A549 (cell line): Measurements from ENCODE around the gene C8A.

Experiments
- CBX2 ChIP-seq: fragments of 200-600 bp; sonication (generic); IDR thresholded peaks from 2 replicates; pipeline ENCODE4 v1.6.1; 2016; ENCODE audit warnings: low read depth, mild to moderate bottlenecking, borderline replicate concordance
- EP300 ChIP-seq, 2 experiments: fragments of >200 bp; sonication (Bioruptor Twin); formaldehyde crosslinking; IDR thresholded peaks; 2 replicates in 1 of 2; 3 replicates in 1 of 2; pipeline ENCODE4 v1.6.1; 2016 to 2017
- ESRRA ChIP-seq: fragments of 150-350 bp; IDR thresholded peaks from 2 replicates; pipeline ENCODE4 v1.6.1; 2014; ENCODE audit warnings: mild to moderate bottlenecking, low read length, borderline replicate concordance
- JUN ChIP-seq, 2 experiments: fragments of >200 bp; sonication (Bioruptor Twin); formaldehyde crosslinking; IDR thresholded peaks; 2 replicates in 1 of 2; 3 replicates in 1 of 2; pipeline ENCODE4 v1.6.1; 2016 to 2017
- MAFK ChIP-seq: fragments of 450-650 bp; IDR thresholded peaks from 2 replicates; pipeline ENCODE4 v1.6.1; 2014; ENCODE audit not compliant: partially characterized antibody
- PBX3 ChIP-seq: IDR thresholded peaks from 2 replicates; pipeline ENCODE4 v1.6.1; 2012
- PHF8 ChIP-seq: fragments of 200-600 bp; sonication (generic); IDR thresholded peaks from 2 replicates; pipeline ENCODE4 v1.6.1; 2016; ENCODE audit warnings: low read depth, mild to moderate bottlenecking, antibody characterized with exemption, moderate library complexity, borderline replicate concordance
- POLR2A ChIP-seq: IDR thresholded peaks from 2 replicates; pipeline ENCODE4 v1.6.1; 2012; ENCODE audit warnings: mild to moderate bottlenecking, low read length
- RAD21 ChIP-seq, 2 experiments: fragments of >200 bp in 1 of 2; sonication (Bioruptor Twin) in 1 of 2; formaldehyde crosslinking in 1 of 2; IDR thresholded peaks in 1 of 2; conservative IDR thresholded peaks in 1 of 2; 2 replicates in 1 of 2; 3 replicates in 1 of 2; pipeline ENCODE4 v1.6.1; 2012 to 2018; ENCODE audit warnings: inconsistent platforms in 1 of 2
- RNF2 ChIP-seq: fragments of 200-600 bp; sonication (generic); IDR thresholded peaks from 2 replicates; pipeline ENCODE4 v1.6.1; 2016; ENCODE audit warnings: low read depth, mild to moderate bottlenecking, antibody characterized with exemption, moderate library complexity, borderline replicate concordance
- SMC3 ChIP-seq: fragments of >200 bp; sonication (Bioruptor Twin); formaldehyde crosslinking; IDR thresholded peaks from 3 replicates; pipeline ENCODE4 v1.6.1; 2018; ENCODE audit warnings: inconsistent platforms
- TF ChIP-seq, protein P1 (sequence below): fragments of >200 bp; sonication (Bioruptor Twin); formaldehyde crosslinking; IDR thresholded peaks from 3 replicates; pipeline ENCODE4 v1.5.1; 2016
- TF ChIP-seq, protein P2 (sequence below): fragments of 150-350 bp; IDR thresholded peaks from 2 replicates; pipeline ENCODE4 v1.6.1; 2014; ENCODE audit warnings: low read depth, mild to moderate bottlenecking, low read length

GRCh38 chr1:56915960-56916359, 61.4 kb downstream of the C8A start:
- TF ChIP-seq CBX2 (no peak), EP300 (IDR thresholded peaks at IDR 0.05) (no peak), SMC3 (no peak), POLR2A (no peak), PBX3 (no peak), PHF8 (no peak), ESRRA (no peak), RNF2 (no peak), RAD21 (conservative IDR thresholded peaks at IDR 0.05 in 1 of 2, IDR thresholded peaks at IDR 0.05 in 1 of 2) (no peak), JUN (IDR thresholded peaks at IDR 0.05) (no peak), MAFK (no peak)
- TF ChIP-seq, protein P1, sequence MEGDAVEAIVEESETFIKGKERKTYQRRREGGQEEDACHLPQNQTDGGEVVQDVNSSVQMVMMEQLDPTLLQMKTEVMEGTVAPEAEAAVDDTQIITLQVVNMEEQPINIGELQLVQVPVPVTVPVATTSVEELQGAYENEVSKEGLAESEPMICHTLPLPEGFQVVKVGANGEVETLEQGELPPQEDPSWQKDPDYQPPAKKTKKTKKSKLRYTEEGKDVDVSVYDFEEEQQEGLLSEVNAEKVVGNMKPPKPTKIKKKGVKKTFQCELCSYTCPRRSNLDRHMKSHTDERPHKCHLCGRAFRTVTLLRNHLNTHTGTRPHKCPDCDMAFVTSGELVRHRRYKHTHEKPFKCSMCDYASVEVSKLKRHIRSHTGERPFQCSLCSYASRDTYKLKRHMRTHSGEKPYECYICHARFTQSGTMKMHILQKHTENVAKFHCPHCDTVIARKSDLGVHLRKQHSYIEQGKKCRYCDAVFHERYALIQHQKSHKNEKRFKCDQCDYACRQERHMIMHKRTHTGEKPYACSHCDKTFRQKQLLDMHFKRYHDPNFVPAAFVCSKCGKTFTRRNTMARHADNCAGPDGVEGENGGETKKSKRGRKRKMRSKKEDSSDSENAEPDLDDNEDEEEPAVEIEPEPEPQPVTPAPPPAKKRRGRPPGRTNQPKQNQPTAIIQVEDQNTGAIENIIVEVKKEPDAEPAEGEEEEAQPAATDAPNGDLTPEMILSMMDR = no peak
- TF ChIP-seq, protein P2, sequence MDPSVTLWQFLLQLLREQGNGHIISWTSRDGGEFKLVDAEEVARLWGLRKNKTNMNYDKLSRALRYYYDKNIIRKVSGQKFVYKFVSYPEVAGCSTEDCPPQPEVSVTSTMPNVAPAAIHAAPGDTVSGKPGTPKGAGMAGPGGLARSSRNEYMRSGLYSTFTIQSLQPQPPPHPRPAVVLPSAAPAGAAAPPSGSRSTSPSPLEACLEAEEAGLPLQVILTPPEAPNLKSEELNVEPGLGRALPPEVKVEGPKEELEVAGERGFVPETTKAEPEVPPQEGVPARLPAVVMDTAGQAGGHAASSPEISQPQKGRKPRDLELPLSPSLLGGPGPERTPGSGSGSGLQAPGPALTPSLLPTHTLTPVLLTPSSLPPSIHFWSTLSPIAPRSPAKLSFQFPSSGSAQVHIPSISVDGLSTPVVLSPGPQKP = no peak
